22Rv1 (cell line): ENCODE results near the gene EDC4.

Experiments used
- CTCF ChIP-seq: fragments of 450-650 bp; IDR thresholded peaks from 2 replicates; pipeline ENCODE4 v1.5.1; 2017; ENCODE audit warnings: mild to moderate bottlenecking
- ZFX ChIP-seq: fragments of 450-650 bp; IDR thresholded peaks from 2 replicates; pipeline ENCODE4 v1.6.1; 2017; ENCODE audit warnings: antibody characterized with exemption, borderline replicate concordance

DNA sequence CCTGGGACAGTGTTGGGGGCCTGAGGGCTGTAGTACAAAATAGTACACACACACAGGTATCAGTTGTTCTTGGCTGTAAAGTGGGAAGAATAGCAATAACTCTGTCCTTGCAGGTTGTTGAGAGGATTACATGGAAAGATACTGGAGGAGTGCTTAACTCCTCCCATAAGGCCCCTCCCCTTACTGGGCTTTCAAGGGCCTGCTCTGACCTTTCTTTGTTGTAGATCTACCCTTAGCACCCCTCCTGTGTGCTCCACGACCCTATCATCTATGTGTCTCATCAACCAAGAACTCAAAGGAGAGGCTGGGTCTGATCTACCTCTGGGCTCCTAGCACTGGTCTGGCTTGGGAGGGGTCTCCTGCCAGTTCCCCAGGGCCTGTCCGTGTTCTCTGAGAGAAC, 8.3 kb upstream of the EDC4 start:
- TF ChIP-seq CTCF (no peak), ZFX (no peak)
